Endothelial cell of umbilical vein (primary cell): ENCODE data around the gene GORASP1. TPM values are rescaled to one million over a fixed set of nuclear protein-coding genes. Genes with fewer than 3 reads are reported as not detected.

Source experiments
- BruUV-seq: library from RNA; stranded (reverse); fragments of 400-500 nt; replicated peaks from 2 replicates; lab custom pipeline; 2021; lab: Mats Ljungman, UMichigan
- CTCF ChIA-PET: fragments of 300-600, 350-600 bp; sonication (Branson Sonifier 250); formaldehyde crosslinking; loops from one replicate; lab custom pipeline; 2021; ENCODE audit warnings: antibody characterized with exemption, inconsistent platforms; lab: Charles Lee
- POLR2A ChIA-PET: fragments of 300-600, 350-600 bp; sonication (Branson Sonifier 250); formaldehyde crosslinking; loops from one replicate; lab custom pipeline; 2021; ENCODE audit warnings: antibody characterized with exemption, inconsistent platforms; lab: Charles Lee
- DNase-seq: peaks from one replicate; pipeline ENCODE4 v3.0.0-alpha.2; 2011; ENCODE audit warnings: low read depth, low spot score
- FAIRE-seq: peaks from 2 replicates; lab custom pipeline; 2011; peaks lifted over from hg19 to GRCh38; lab: Jason Lieb, UNC
- H2AFZ ChIP-seq: 2 replicates; pipeline ENCODE4 v1.6.0; 2012; ENCODE audit warnings: low read depth, low read length, control low read depth, inconsistent platforms
- H3K27ac ChIP-seq: 2 replicates; pipeline ENCODE4 v1.5.1; 2011; ENCODE audit warnings: low read depth, mild to moderate bottlenecking, control low read depth, low read length, moderate library complexity; ENCODE audit not compliant: insufficient read depth
- H3K27me3 ChIP-seq, 2 experiments: 2 replicates each; pipeline versions ENCODE4 v1.6.0 to v1.6.1; 2011; ENCODE audit warnings: low read length in 2 of 2, mixed read lengths in 1 of 2; ENCODE audit not compliant: control insufficient read depth in 2 of 2, insufficient read depth in 2 of 2
- H3K36me3 ChIP-seq, 2 experiments: 2 replicates in 1 of 2; 3 replicates in 1 of 2; pipeline ENCODE4 v1.5.1; 2011; ENCODE audit warnings: low read length in 2 of 2, mild to moderate bottlenecking in 1 of 2, moderate library complexity in 1 of 2; ENCODE audit not compliant: control insufficient read depth in 2 of 2, insufficient read depth in 2 of 2; ENCODE audit errors: extremely low read depth in 1 of 2
- H3K4me1 ChIP-seq: 3 replicates; pipeline ENCODE4 v1.5.1; 2011; ENCODE audit warnings: mild to moderate bottlenecking, low read length; ENCODE audit not compliant: control insufficient read depth, insufficient read depth; ENCODE audit errors: extremely low read depth
- H3K4me2 ChIP-seq: 2 replicates; pipeline ENCODE4 v1.6.1; 2011; ENCODE audit warnings: low read length, control low read depth, mixed read lengths; ENCODE audit not compliant: insufficient read depth
- H3K4me3 ChIP-seq, 3 experiments: fragments of 200-600 bp in 1 of 3; sonication (generic), shearing (Covaris generic) in 1 of 3; replicated peaks in 1 of 3; 2 replicates each; pipeline ENCODE4 v1.5.1; 2011 to 2016; ENCODE audit warnings: control low read depth in 3 of 3, low read length in 3 of 3, mild to moderate bottlenecking in 2 of 3, inconsistent platforms in 1 of 3, low read depth in 1 of 3, moderate library complexity in 1 of 3; ENCODE audit not compliant: insufficient read depth in 1 of 3
- H3K79me2 ChIP-seq: 2 replicates; pipeline ENCODE4 v1.6.0; 2012; ENCODE audit warnings: low read length, inconsistent platforms; ENCODE audit not compliant: control insufficient read depth, insufficient read depth
- H3K9ac ChIP-seq: replicated peaks from 2 replicates; pipeline ENCODE3; 2011; ENCODE audit warnings: low read length, control low read depth; ENCODE audit not compliant: insufficient read depth; ENCODE audit errors: extremely low read depth
- H3K9me1 ChIP-seq: replicated peaks from 3 replicates; pipeline ENCODE4 v1.6.0; 2011; ENCODE audit warnings: mild to moderate bottlenecking, low read length; ENCODE audit not compliant: control insufficient read depth, insufficient read depth; ENCODE audit errors: extremely low read depth
- H3K9me3 ChIP-seq: replicated peaks from 2 replicates; pipeline ENCODE4 v1.5.1; 2012; ENCODE audit warnings: low read length, inconsistent platforms; ENCODE audit not compliant: control insufficient read depth, insufficient read depth
- H4K20me1 ChIP-seq: replicated peaks from 2 replicates; pipeline ENCODE3; 2011; ENCODE audit warnings: mild to moderate bottlenecking, low read length; ENCODE audit not compliant: control insufficient read depth, insufficient read depth; ENCODE audit errors: extremely low read depth
- EZH2 ChIP-seq: IDR thresholded peaks from 2 replicates; pipeline ENCODE4 v1.6.1; 2012; ENCODE audit warnings: borderline replicate concordance, low read depth, mild to moderate bottlenecking, moderate library complexity, low read length, inconsistent platforms; ENCODE audit not compliant: severe bottlenecking
- FOS ChIP-seq: IDR thresholded peaks from 2 replicates; pipeline ENCODE4 v1.6.1; 2011; ENCODE audit warnings: mild to moderate bottlenecking, low read length, moderate library complexity, borderline replicate concordance; ENCODE audit not compliant: insufficient read depth
- JUN ChIP-seq: IDR thresholded peaks from 2 replicates; pipeline ENCODE4 v1.6.1; 2011; ENCODE audit warnings: borderline replicate concordance, low read depth; ENCODE audit not compliant: insufficient read length, insufficient read depth
- POLR2A ChIP-seq: IDR thresholded peaks from 2 replicates; pipeline ENCODE4 v1.6.1; 2012; ENCODE audit warnings: low read depth, mild to moderate bottlenecking, control low read depth, low read length
- POLR2AphosphoS5 ChIP-seq: IDR thresholded peaks from 2 replicates; pipeline ENCODE4 v1.6.1; 2012; ENCODE audit warnings: low read depth, mild to moderate bottlenecking, control low read depth, low read length, moderate library complexity; ENCODE audit not compliant: insufficient read depth
- dilution Hi-C: fragments of 300-500 bp; cut with MboI; formaldehyde crosslinking; loops from one replicate; pipeline ENCODE4 v1.15.0; 2019; ENCODE audit warnings: low sequenced_read_pairs; ENCODE audit not compliant: extremely low pct_ligation_motif_present
- intact Hi-C: fragments of 100-400 bp; cut with micrococcal nuclease; formaldehyde crosslinking; loops from one replicate; pipeline ENCODE4 v1.10.0; 2022
- polyA plus RNA-seq, 4 experiments: library from polyadenylated mRNA; depleted of rRNA in 3 of 4; stranded (reverse) in 3 of 4; unstranded in 1 of 4; fragments of >200 nt; gene quantifications; 2 replicates each; pipeline versions ENCODE4 v1.2.1 to v1.2.3, GENCODE V29; 2011 to 2012; ENCODE audit warnings: missing spikeins in 1 of 4
- total RNA-seq: library from RNA; stranded (reverse); gene quantifications from 2 replicates; pipeline ENCODE4 v1.2.3, GENCODE V29; 2021
- TF ChIP-seq, protein P1 (sequence below): IDR thresholded peaks from 2 replicates; pipeline ENCODE4 v1.6.1; 2011; ENCODE audit not compliant: insufficient read depth, insufficient read length
- TF ChIP-seq, protein P2 (sequence below), 2 donors: IDR thresholded peaks; 1 replicate in 1 of 2; 2 replicates in 1 of 2; pipeline ENCODE4 v1.5.1; 2011; ENCODE audit warnings: low read length in 2 of 2, mild to moderate bottlenecking in 2 of 2, moderate library complexity in 2 of 2, control low read depth in 1 of 2, inconsistent platforms in 1 of 2, low read depth in 1 of 2; ENCODE audit not compliant: insufficient read depth in 1 of 2; ENCODE audit errors: extremely low read depth in 1 of 2

Gene GORASP1
- total and polyA plus RNA-seq, 2 donors (not counting 3 experiments of a cell fraction or from before 2014, with no cell fraction given): 62.5 to 68.0 TPM

DNA sequence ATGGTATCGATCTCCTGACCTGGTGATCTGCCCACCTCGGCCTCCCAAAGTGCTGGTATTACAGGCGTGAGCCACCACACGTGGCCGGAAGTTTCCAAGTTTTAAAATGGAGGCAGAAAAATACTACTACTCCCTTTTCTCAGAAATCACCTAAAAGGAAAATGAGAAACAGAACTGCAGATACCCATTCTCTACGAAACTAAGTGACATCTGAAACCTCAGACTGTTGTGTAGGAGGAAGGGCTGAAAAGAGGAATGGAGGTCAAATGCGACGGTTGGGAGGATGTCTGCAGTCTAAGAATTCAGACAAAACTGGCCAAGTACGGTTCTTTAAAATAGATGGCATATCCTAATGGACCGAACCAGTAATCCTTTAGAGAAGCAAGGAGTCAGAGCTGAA lies 31.5 kb downstream of the GORASP1 start:
- no peaks in the 10 kb centered on the region for H3K9me1 ChIP-seq
- H3K9me3 ChIP-seq: no peaks in the 10 kb centered on the region
- no peak overlapping the region for H3K9ac ChIP-seq
- dilution Hi-C loops (no loop called here), intact Hi-C loops (no loop called here)
- POLR2A ChIA-PET: no interaction called here
- BruUV-seq: no TSS peak
- no peaks in the 10 kb centered on the region for H3K79me2 ChIP-seq
- no peaks in the 10 kb centered on the region for H3K27me3 ChIP-seq
- H3K36me3 ChIP-seq: peaks cover 6% of the 10 kb centered on the region in 2 experiments
- DNase-seq (no peak), FAIRE-seq (no peak)
- CTCF ChIA-PET: no interaction called here
- H3K4me2 ChIP-seq: no peak overlapping the region
- H3K27ac ChIP-seq: no peak overlapping the region
- peaks cover 6% of the 10 kb centered on the region for H3K4me1 ChIP-seq
- H2AFZ ChIP-seq: no peak overlapping the region
- H4K20me1 ChIP-seq: no peaks in the 10 kb centered on the region
- TF ChIP-seq, protein P1, sequence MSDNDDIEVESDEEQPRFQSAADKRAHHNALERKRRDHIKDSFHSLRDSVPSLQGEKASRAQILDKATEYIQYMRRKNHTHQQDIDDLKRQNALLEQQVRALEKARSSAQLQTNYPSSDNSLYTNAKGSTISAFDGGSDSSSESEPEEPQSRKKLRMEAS: no peak
- TF ChIP-seq POLR2AphosphoS5: no peak
- no peak for TF ChIP-seq POLR2A
- no peak for TF ChIP-seq EZH2
- no peak for TF ChIP-seq JUN
- TF ChIP-seq, protein P2, sequence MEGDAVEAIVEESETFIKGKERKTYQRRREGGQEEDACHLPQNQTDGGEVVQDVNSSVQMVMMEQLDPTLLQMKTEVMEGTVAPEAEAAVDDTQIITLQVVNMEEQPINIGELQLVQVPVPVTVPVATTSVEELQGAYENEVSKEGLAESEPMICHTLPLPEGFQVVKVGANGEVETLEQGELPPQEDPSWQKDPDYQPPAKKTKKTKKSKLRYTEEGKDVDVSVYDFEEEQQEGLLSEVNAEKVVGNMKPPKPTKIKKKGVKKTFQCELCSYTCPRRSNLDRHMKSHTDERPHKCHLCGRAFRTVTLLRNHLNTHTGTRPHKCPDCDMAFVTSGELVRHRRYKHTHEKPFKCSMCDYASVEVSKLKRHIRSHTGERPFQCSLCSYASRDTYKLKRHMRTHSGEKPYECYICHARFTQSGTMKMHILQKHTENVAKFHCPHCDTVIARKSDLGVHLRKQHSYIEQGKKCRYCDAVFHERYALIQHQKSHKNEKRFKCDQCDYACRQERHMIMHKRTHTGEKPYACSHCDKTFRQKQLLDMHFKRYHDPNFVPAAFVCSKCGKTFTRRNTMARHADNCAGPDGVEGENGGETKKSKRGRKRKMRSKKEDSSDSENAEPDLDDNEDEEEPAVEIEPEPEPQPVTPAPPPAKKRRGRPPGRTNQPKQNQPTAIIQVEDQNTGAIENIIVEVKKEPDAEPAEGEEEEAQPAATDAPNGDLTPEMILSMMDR (IDR thresholded peaks at IDR 0.05; ENCODE audit: extremely low read depth in 1 of 2, insufficient read depth in 1 of 2, low read depth in 1 of 2, low read length in 2 of 2): no peak
- TF ChIP-seq FOS: no peak
- no peak overlapping the region for H3K4me3 ChIP-seq
